ENCODE results near the gene PQBP1.
"Not testable (repeated sequence)": the region's sequence is repeated elsewhere in the genome, so short reads cannot be mapped to it uniquely, and the experiment has no call there.

The PQBP1 gene

GRCh38 chrX:48897625-48898306, at the start of gene PQBP1, which contains the start of gene TIMM17B:
TSS of gene PQBP1 (plus strand) at chrX:48897930. CDS start at chrX:48898510, 580 bp downstream.
TSS of gene TIMM17B (minus strand) at chrX:48897768. CDS start at chrX:48897749, 19 bp downstream.
- peak; percentile 68 to 76 for DNase-seq (ENCODE audit: low read depth in 2 of 2)

- DNase-seq (ENCODE audit: low read depth in 2 of 2) = no peak
Measured at GRCh38 chrX:48848847-48849246, 48.9 kb upstream of the PQBP1 start.

GRCh38 chrX:48852857-48853256, 44.9 kb upstream of the PQBP1 start:
- DNase-seq (ENCODE audit: low read depth in 2 of 2) = no peak

GRCh38 chrX:48853494-48853893, 44.2 kb upstream of the PQBP1 start:
- not testable (repeated sequence) for DNase-seq (ENCODE audit: low read depth in 2 of 2)

- not testable (repeated sequence) for DNase-seq (ENCODE audit: low read depth in 2 of 2)
Measured at GRCh38 chrX:48854121-48854804, 43.5 kb upstream of the PQBP1 start.

GRCh38 chrX:48854898-48855297, 42.8 kb upstream of the PQBP1 start:
- no peak for DNase-seq (ENCODE audit: low read depth in 2 of 2)

- DNase-seq (ENCODE audit: low read depth in 2 of 2) = no peak
Measured at GRCh38 chrX:48864210-48864609, 33.5 kb upstream of the PQBP1 start.

- DNase-seq (ENCODE audit: low read depth in 2 of 2) = not testable (repeated sequence)
Measured at GRCh38 chrX:48872017-48872416, 25.7 kb upstream of the PQBP1 start.

- not testable (repeated sequence) for DNase-seq (ENCODE audit: low read depth in 2 of 2)
Measured at GRCh38 chrX:48876944-48877343, 20.8 kb upstream of the PQBP1 start.

GRCh38 chrX:48883729-48884128, 14.0 kb upstream of the PQBP1 start:
- DNase-seq (ENCODE audit: low read depth in 2 of 2) = no peak

- DNase-seq (ENCODE audit: low read depth in 2 of 2) = not testable (repeated sequence)
Measured at GRCh38 chrX:48886586-48886985, 11.1 kb upstream of the PQBP1 start.

- DNase-seq (ENCODE audit: low read depth in 2 of 2) = no peak
Measured at GRCh38 chrX:48890296-48890925, 7.3 kb upstream of the PQBP1 start.

- no peak for DNase-seq (ENCODE audit: low read depth in 2 of 2)
Measured at GRCh38 chrX:48890934-48891401, 6.8 kb upstream of the PQBP1 start.

- peak; percentile 43 to 49 for DNase-seq (ENCODE audit: low read depth in 2 of 2)
Measured at GRCh38 chrX:48891402-48892288, 6.1 kb upstream of the PQBP1 start.

- DNase-seq (ENCODE audit: low read depth in 2 of 2) = no peak
Measured at GRCh38 chrX:48892896-48893295, 4.8 kb upstream of the PQBP1 start.

- DNase-seq (ENCODE audit: low read depth in 2 of 2) = no peak
Measured at GRCh38 chrX:48893556-48894348, 4.0 kb upstream of the PQBP1 start.

- no peak for DNase-seq (ENCODE audit: low read depth in 2 of 2)
Measured at GRCh38 chrX:48894891-48895290, 2.8 kb upstream of the PQBP1 start.

GRCh38 chrX:48896611-48897011, 1.1 kb upstream of the PQBP1 start:
- DNase-seq (ENCODE audit: low read depth in 2 of 2) = no peak

GRCh38 chrX:48897157-48897624, 539 bp upstream of the PQBP1 start:
- no peak for DNase-seq (ENCODE audit: low read depth in 2 of 2)

GRCh38 chrX:48899078-48899410, 1.3 kb downstream of the PQBP1 start:
- no peak for DNase-seq (ENCODE audit: low read depth in 2 of 2)

GRCh38 chrX:48901069-48901468, 3.3 kb downstream of the PQBP1 start:
- DNase-seq (ENCODE audit: low read depth in 2 of 2) = no peak
